Measurements from ENCODE around the gene SRGAP3. TPM values are rescaled to one million over a fixed set of nuclear protein-coding genes. Genes with fewer than 3 reads are reported as not detected.

Gene SRGAP3
- total and polyA plus RNA-seq, 2 experiments from 2014 or later, result 0.89 to 1.7 TPM

GRCh38 chr3:9032231-9032777 lies 217.1 kb downstream of the SRGAP3 start:
- Histone ChIP-seq H4K20me1 (ENCODE audit: insufficient read depth) (no peaks in the 10 kb centered on the region), H3K27ac (no peak overlapping the region), H2AFZ (no peak overlapping the region), H3K27me3 (replicated peaks; ENCODE audit: insufficient read depth) (peaks cover 5% of the 10 kb centered on the region; the same call in 1 of the 2 replicates), H3K4me3 (no peak overlapping the region), H3K4me2 (ENCODE audit: unreplicated experiment) (no peak overlapping the region), H3K9me3 (ENCODE audit: low read depth) (no peaks in the 10 kb centered on the region), H3K36me3 (ENCODE audit: low read depth) (no peaks in the 10 kb centered on the region), H3F3A (ENCODE audit: insufficient read depth) (no peaks in the 10 kb centered on the region), H3K4me1 (ENCODE audit: insufficient read depth) (peaks cover 8% of the 10 kb centered on the region; the same call in 1 of the 2 replicates), H3K9me2 (ENCODE audit: insufficient read depth) (no peaks in the 10 kb centered on the region), H3K79me2 (ENCODE audit: insufficient read depth) (no peaks in the 10 kb centered on the region), H3K9ac (no peak overlapping the region)
- no peak for DNase-seq
- TF ChIP-seq EZH2phosphoT487 (IDR thresholded peaks at IDR 0.05; ENCODE audit: insufficient read depth, low read depth), result no peak
- no peak for TF ChIP-seq EZH2 (IDR thresholded peaks at IDR 0.05; ENCODE audit: insufficient read depth, poor library complexity, severe bottlenecking)
- in situ Hi-C loops (cut with MboI), result no loop called here
- 87 to 89% methylated on average over 11 of the region's 11 CpGs for WGBS, 2 experiments (ENCODE audit: low coverage in 1 of 2, low lambda C conversion rate in 2 of 2, missing lambda C conversion rate in 2 of 2)

- H3K9ac ChIP-seq, result no peak overlapping the region
- no peaks in the 10 kb centered on the region for H3K4me1 ChIP-seq (ENCODE audit: insufficient read depth)
- 80 to 85% methylated on average over 7 of the region's 7 CpGs for WGBS, 2 experiments (ENCODE audit: low coverage in 1 of 2, low lambda C conversion rate in 2 of 2, missing lambda C conversion rate in 2 of 2)
- no peaks in the 10 kb centered on the region for H3K79me2 ChIP-seq (ENCODE audit: insufficient read depth)
- H3K4me2 ChIP-seq (ENCODE audit: unreplicated experiment), result no peak overlapping the region
- DNase-seq, result no peak
- H2AFZ ChIP-seq, result no peak overlapping the region
- TF ChIP-seq EZH2 (IDR thresholded peaks at IDR 0.05; ENCODE audit: insufficient read depth, poor library complexity, severe bottlenecking), result no peak
- no peaks in the 10 kb centered on the region for H4K20me1 ChIP-seq (ENCODE audit: insufficient read depth)
- H3K36me3 ChIP-seq (ENCODE audit: low read depth), result no peaks in the 10 kb centered on the region
- H3F3A ChIP-seq (ENCODE audit: insufficient read depth), result no peaks in the 10 kb centered on the region
- peaks cover 9% of the 10 kb centered on the region for H3K27me3 ChIP-seq (replicated peaks; ENCODE audit: insufficient read depth)
- H3K4me3 ChIP-seq, result no peak overlapping the region
- in situ Hi-C loops (cut with MboI), result no loop called here
- H3K9me3 ChIP-seq (ENCODE audit: low read depth), result no peaks in the 10 kb centered on the region
- H3K27ac ChIP-seq, result no peak overlapping the region
- H3K9me2 ChIP-seq (ENCODE audit: insufficient read depth), result no peaks in the 10 kb centered on the region
Observed at GRCh38 chr3:9030034-9030433, 219.4 kb downstream of the SRGAP3 start.

GRCh38 chr3:9028134-9028533 lies 221.3 kb downstream of the SRGAP3 start:
- no peak for TF ChIP-seq EZH2phosphoT487 (IDR thresholded peaks at IDR 0.05; ENCODE audit: insufficient read depth, low read depth)
- TF ChIP-seq EZH2 (IDR thresholded peaks at IDR 0.05; ENCODE audit: insufficient read depth, poor library complexity, severe bottlenecking), result no peak
- Histone ChIP-seq H3K9me3 (ENCODE audit: low read depth) (no peaks in the 10 kb centered on the region), H2AFZ (no peak overlapping the region), H3F3A (ENCODE audit: insufficient read depth) (no peaks in the 10 kb centered on the region), H3K9ac (no peak overlapping the region), H3K4me1 (ENCODE audit: insufficient read depth) (no peaks in the 10 kb centered on the region), H3K79me2 (ENCODE audit: insufficient read depth) (no peaks in the 10 kb centered on the region), H3K9me2 (ENCODE audit: insufficient read depth) (no peaks in the 10 kb centered on the region), H4K20me1 (ENCODE audit: insufficient read depth) (no peaks in the 10 kb centered on the region), H3K4me2 (ENCODE audit: unreplicated experiment) (no peak overlapping the region), H3K4me3 (no peak overlapping the region), H3K27ac (no peak overlapping the region), H3K36me3 (ENCODE audit: low read depth) (no peaks in the 10 kb centered on the region), H3K27me3 (replicated peaks; ENCODE audit: insufficient read depth) (peaks cover 4% of the 10 kb centered on the region)
- in situ Hi-C loops (cut with MboI), result no loop called here
- 23% methylated on average over 5 of the region's 5 CpGs for WGBS, 2 experiments (ENCODE audit: low coverage in 1 of 2, low lambda C conversion rate in 2 of 2, missing lambda C conversion rate in 2 of 2)
- DNase-seq, result peak; percentile 35

- no peak for DNase-seq
- Histone ChIP-seq H3K9me3 (ENCODE audit: low read depth) (no peaks in the 10 kb centered on the region), H3K4me1 (ENCODE audit: insufficient read depth) (no peaks in the 10 kb centered on the region), H3K4me3 (no peak overlapping the region), H3K27me3 (replicated peaks; ENCODE audit: insufficient read depth) (peaks cover 4% of the 10 kb centered on the region; the same call in 1 of the 2 replicates), H3F3A (ENCODE audit: insufficient read depth) (no peaks in the 10 kb centered on the region), H3K27ac (no peak overlapping the region), H3K4me2 (ENCODE audit: unreplicated experiment) (no peak overlapping the region), H3K79me2 (ENCODE audit: insufficient read depth) (no peaks in the 10 kb centered on the region), H3K9me2 (ENCODE audit: insufficient read depth) (no peaks in the 10 kb centered on the region), H3K9ac (no peak overlapping the region), H4K20me1 (ENCODE audit: insufficient read depth) (no peaks in the 10 kb centered on the region), H3K36me3 (ENCODE audit: low read depth) (no peaks in the 10 kb centered on the region), H2AFZ (no peak overlapping the region)
- in situ Hi-C loops (cut with MboI), result no loop called here
- TF ChIP-seq EZH2 (IDR thresholded peaks at IDR 0.05; ENCODE audit: insufficient read depth, poor library complexity, severe bottlenecking) (no peak), EZH2phosphoT487 (IDR thresholded peaks at IDR 0.05; ENCODE audit: insufficient read depth, low read depth) (no peak)
- 60 to 64% methylated on average over 7 of the region's 7 CpGs for WGBS, 2 experiments (ENCODE audit: low coverage in 1 of 2, low lambda C conversion rate in 2 of 2, missing lambda C conversion rate in 2 of 2)
Observed at GRCh38 chr3:9026320-9027045, 223.0 kb downstream of the SRGAP3 start.
